AG08396 (cell line): Measurements from ENCODE around the gene TMEM273.

Source experiments
- DNase-seq: peaks from one replicate; pipeline ENCODE4 v3.0.0; 2012; ENCODE audit warnings: low spot score, mixed read lengths

TMEM273 gene

GRCh38 chr10:49115015-49115795 lies 73.0 kb downstream of the TMEM273 start, which contains the start of gene VSTM4:
Gene VSTM4, minus strand, starts transcription at chr10:49115522. Its CDS starts 37 bp downstream, at chr10:49115485.
- peak; percentile 87 for DNase-seq

- DNase-seq, result no peak
Measured at GRCh38 chr10:49114718-49115014, 73.5 kb downstream of the TMEM273 start.

GRCh38 chr10:49113741-49114141 lies 74.5 kb downstream of the TMEM273 start:
- DNase-seq, result peak; percentile 51

GRCh38 chr10:49112851-49113250 lies 75.3 kb downstream of the TMEM273 start:
- DNase-seq, result no peak

- no peak for DNase-seq
Measured at GRCh38 chr10:49112098-49112497, 76.1 kb downstream of the TMEM273 start.

GRCh38 chr10:49111320-49111698 lies 76.9 kb downstream of the TMEM273 start:
- DNase-seq, result no peak

- DNase-seq, result no peak
Measured at GRCh38 chr10:49110684-49111319, 77.4 kb downstream of the TMEM273 start.

- peak; percentile 86 for DNase-seq
Measured at GRCh38 chr10:49109669-49110340, 78.4 kb downstream of the TMEM273 start.

GRCh38 chr10:49108656-49109055 lies 79.5 kb downstream of the TMEM273 start:
- DNase-seq, result no peak

- DNase-seq, result no peak
Measured at GRCh38 chr10:49107887-49108267, 80.3 kb downstream of the TMEM273 start.

- no peak for DNase-seq
Measured at GRCh38 chr10:49107111-49107886, 80.9 kb downstream of the TMEM273 start.

- no peak for DNase-seq
Measured at GRCh38 chr10:49106451-49106850, 81.7 kb downstream of the TMEM273 start.

GRCh38 chr10:49105076-49105475 lies 83.1 kb downstream of the TMEM273 start:
- DNase-seq, result no peak
